ENCODE results near the gene ARPC5L.

Gene ARPC5L

DNA sequence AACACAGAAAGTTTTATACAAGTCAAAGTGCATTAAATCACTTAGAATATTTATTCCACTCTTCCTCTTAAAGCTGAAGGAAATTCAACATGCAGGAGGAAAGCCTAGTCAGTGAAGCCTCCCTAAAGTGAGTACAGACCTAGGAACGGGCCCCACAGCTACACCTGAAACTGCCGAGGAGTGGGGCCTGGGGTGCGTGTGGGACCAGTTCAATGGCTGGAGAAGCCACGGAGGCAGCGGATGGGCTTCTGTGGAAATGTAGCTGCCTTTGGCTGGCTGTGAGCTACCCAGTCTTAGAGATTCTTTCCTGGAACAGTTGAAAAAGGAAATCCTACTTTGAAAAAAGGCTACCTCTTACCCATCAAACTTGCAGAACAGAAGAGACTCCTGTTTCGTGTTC is 16.6 kb downstream of the ARPC5L start:
- H2AFZ ChIP-seq (ENCODE audit: low read depth, low read length, severe bottlenecking), result no peak overlapping the region
- H3K27ac ChIP-seq (ENCODE audit: low read depth, low read length), result no peak overlapping the region
- no peak overlapping the region for H3K9ac ChIP-seq (ENCODE audit: low read length)
- H3K27me3 ChIP-seq (ENCODE audit: low read length), result no peaks in the 10 kb centered on the region
- no peaks in the 10 kb centered on the region for H4K20me1 ChIP-seq (ENCODE audit: low read depth, low read length)
- TF ChIP-seq EZH2phosphoT487 (conservative IDR thresholded peaks at IDR 0.05; ENCODE audit: low read length) (no peak), CTCF (IDR thresholded peaks at IDR 0.05; ENCODE audit: insufficient read depth, low read length, poor library complexity, severe bottlenecking) (no peak)
- no peaks in the 10 kb centered on the region for H3K9me3 ChIP-seq (ENCODE audit: insufficient read depth, low read length)
- H3K36me3 ChIP-seq (ENCODE audit: low read length), result peaks cover 3% of the 10 kb centered on the region; the same call in 1 of the 2 replicates
- peaks cover 22% of the 10 kb centered on the region for H3F3A ChIP-seq (ENCODE audit: insufficient read depth)
- H3K79me2 ChIP-seq (ENCODE audit: insufficient read depth, low read length), result peaks cover 11% of the 10 kb centered on the region
- no peak overlapping the region for H3K4me2 ChIP-seq (ENCODE audit: low read depth, low read length, poor library complexity, severe bottlenecking)
- H3K4me3 ChIP-seq (ENCODE audit: insufficient read depth, low read length, poor library complexity, severe bottlenecking), result no peak overlapping the region
- no peaks in the 10 kb centered on the region for H3K9me2 ChIP-seq (replicated peaks; ENCODE audit: insufficient read depth, low read length)

DNA sequence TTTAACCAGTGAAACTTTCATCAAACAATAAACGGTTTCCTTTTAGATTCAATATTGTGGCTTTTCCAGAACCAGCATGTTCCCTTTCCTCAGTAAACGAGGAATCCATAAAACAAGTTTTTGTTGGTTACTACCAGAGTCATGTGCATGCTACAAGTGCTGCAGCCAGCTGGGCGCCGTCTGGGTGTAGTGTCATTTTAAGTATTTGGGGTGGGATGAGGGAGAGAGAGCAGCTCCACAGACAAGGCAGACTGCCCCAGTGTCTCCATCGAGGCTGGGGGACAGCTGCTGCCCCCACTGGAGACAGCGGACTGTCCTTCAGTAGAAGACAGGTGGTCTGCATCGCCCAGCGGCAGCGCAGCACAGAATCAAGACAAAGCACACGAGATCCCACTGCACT is 17.3 kb downstream of the ARPC5L start:
- H3K9me2 ChIP-seq (replicated peaks; ENCODE audit: insufficient read depth, low read length), result no peaks in the 10 kb centered on the region
- no peaks in the 10 kb centered on the region for H3K27me3 ChIP-seq (ENCODE audit: low read length)
- no peak overlapping the region for H2AFZ ChIP-seq (ENCODE audit: low read depth, low read length, severe bottlenecking)
- TF ChIP-seq EZH2phosphoT487 (conservative IDR thresholded peaks at IDR 0.05; ENCODE audit: low read length) (no peak), CTCF (IDR thresholded peaks at IDR 0.05; ENCODE audit: insufficient read depth, low read length, poor library complexity, severe bottlenecking) (no peak)
- H3F3A ChIP-seq (ENCODE audit: insufficient read depth), result peaks cover 22% of the 10 kb centered on the region
- H3K9me3 ChIP-seq (ENCODE audit: insufficient read depth, low read length), result no peaks in the 10 kb centered on the region
- H3K36me3 ChIP-seq (ENCODE audit: low read length), result peaks cover 3% of the 10 kb centered on the region; the same call in 1 of the 2 replicates
- no peak overlapping the region for H3K4me3 ChIP-seq (ENCODE audit: insufficient read depth, low read length, poor library complexity, severe bottlenecking)
- H3K9ac ChIP-seq (ENCODE audit: low read length), result no peak overlapping the region
- no peak overlapping the region for H3K27ac ChIP-seq (ENCODE audit: low read depth, low read length)
- 0 out of 2 replicates have a peak, but pooled peaks cover 3% of the 10 kb centered on the region for H3K79me2 ChIP-seq (ENCODE audit: insufficient read depth, low read length)
- no peak overlapping the region for H3K4me2 ChIP-seq (ENCODE audit: low read depth, low read length, poor library complexity, severe bottlenecking)
- H4K20me1 ChIP-seq (ENCODE audit: low read depth, low read length), result no peaks in the 10 kb centered on the region

GRCh38 chr9:124880501-124880900 is 18.6 kb downstream of the ARPC5L start:
- H3K36me3 ChIP-seq (ENCODE audit: low read length), result peaks cover 3% of the 10 kb centered on the region; the same call in 1 of the 2 replicates
- H3K4me2 ChIP-seq (ENCODE audit: low read depth, low read length, poor library complexity, severe bottlenecking), result no peak overlapping the region
- H3K79me2 ChIP-seq (ENCODE audit: insufficient read depth, low read length), result no peaks in the 10 kb centered on the region
- no peaks in the 10 kb centered on the region for H3K9me2 ChIP-seq (replicated peaks; ENCODE audit: insufficient read depth, low read length)
- H3K4me3 ChIP-seq (ENCODE audit: insufficient read depth, low read length, poor library complexity, severe bottlenecking), result no peak overlapping the region
- H4K20me1 ChIP-seq (ENCODE audit: low read depth, low read length), result no peaks in the 10 kb centered on the region
- H3K27ac ChIP-seq (ENCODE audit: low read depth, low read length), result no peak overlapping the region
- H3K9me3 ChIP-seq (ENCODE audit: insufficient read depth, low read length), result no peaks in the 10 kb centered on the region
- no peak overlapping the region for H3K9ac ChIP-seq (ENCODE audit: low read length)
- no peak overlapping the region for H2AFZ ChIP-seq (ENCODE audit: low read depth, low read length, severe bottlenecking)
- peaks cover 22% of the 10 kb centered on the region for H3F3A ChIP-seq (ENCODE audit: insufficient read depth)
- H3K27me3 ChIP-seq (ENCODE audit: low read length), result no peaks in the 10 kb centered on the region
- TF ChIP-seq CTCF (IDR thresholded peaks at IDR 0.05; ENCODE audit: insufficient read depth, low read length, poor library complexity, severe bottlenecking) (no peak), EZH2phosphoT487 (conservative IDR thresholded peaks at IDR 0.05; ENCODE audit: low read length) (no peak)

Data from SU-DHL-6 (cell line).